CD4-positive, alpha-beta T cell (primary cell): ENCODE results near the gene OR5H14. TPM values are rescaled to one million over a fixed set of nuclear protein-coding genes. Genes with fewer than 3 reads are reported as not detected.
"Not testable (repeated sequence)": the region's sequence is repeated elsewhere in the genome, so short reads cannot be mapped to it uniquely, and the experiment has no call there.

ENCODE experiments used
- ATAC-seq: fragments of 200-7000 bp; cut with Tn5 transposase; one replicate; pipeline ENCODE4 v1.10.0; 2022; ENCODE audit warnings: mild to moderate bottlenecking; ENCODE audit not compliant: poor library complexity
- CTCF ChIA-PET: fragments of 350-600 bp; sonication (Branson Sonifier 250); formaldehyde crosslinking; loops from one replicate; lab custom pipeline; 2021; ENCODE audit warnings: antibody characterized with exemption, inconsistent platforms; lab: Charles Lee
- POLR2A ChIA-PET: fragments of 350-600 bp; sonication (Branson Sonifier 250); formaldehyde crosslinking; loops from one replicate; lab custom pipeline; 2021; ENCODE audit warnings: antibody characterized with exemption, inconsistent platforms; lab: Charles Lee
- DNase-seq, 14 experiments: peaks; one replicate each; pipeline ENCODE4 v3.0.0-alpha.2; 2013 to 2020; ENCODE audit warnings: mixed read lengths in 2 of 14
- H3K27ac ChIP-seq, 2 donors: one replicate each; pipeline versions ENCODE4 v1.5.1 to v1.7.0; 2013; ENCODE audit warnings: low read length in 2 of 2, low read depth in 1 of 2, mild to moderate bottlenecking in 1 of 2
- H3K27me3 ChIP-seq, 2 experiments: 1 replicate in 1 of 2; 2 replicates in 1 of 2; pipeline versions ENCODE4 v1.6.1 to v1.7.0; 2013; ENCODE audit warnings: low read length in 2 of 2, control low read depth in 1 of 2, mild to moderate bottlenecking in 1 of 2, moderate library complexity in 1 of 2; ENCODE audit not compliant: insufficient read depth in 2 of 2, control insufficient read depth in 1 of 2
- H3K36me3 ChIP-seq: one replicate; pipeline ENCODE4 v1.6.1; 2013; ENCODE audit warnings: low read length, control low read depth; ENCODE audit not compliant: insufficient read depth
- H3K4me1 ChIP-seq: one replicate; pipeline ENCODE4 v1.6.1; 2013; ENCODE audit warnings: low read length, control low read depth; ENCODE audit not compliant: insufficient read depth
- H3K4me3 ChIP-seq: one replicate; pipeline ENCODE4 v1.5.1; 2013; ENCODE audit warnings: mild to moderate bottlenecking, low read length, moderate library complexity
- H3K9me3 ChIP-seq, 2 experiments: 1 replicate in 1 of 2; 2 replicates in 1 of 2; pipeline versions ENCODE4 v1.6.1 to v1.7.0; 2013; ENCODE audit warnings: low read length in 2 of 2, mild to moderate bottlenecking in 2 of 2, control low read depth in 1 of 2, moderate library complexity in 1 of 2; ENCODE audit not compliant: control insufficient read depth in 1 of 2, insufficient read depth in 1 of 2
- H3K27ac Mint-ChIP-seq: one replicate; pipeline ENCODE4 v1.8.0; 2020; ENCODE audit warnings: mixed read lengths
- H3K27me3 Mint-ChIP-seq: one replicate; pipeline ENCODE4 v1.8.0; 2021; ENCODE audit warnings: mixed read lengths
- H3K36me3 Mint-ChIP-seq: one replicate; pipeline ENCODE4 v1.8.0; 2021; ENCODE audit warnings: low read depth, mixed read lengths
- H3K4me1 Mint-ChIP-seq: one replicate; pipeline ENCODE4 v1.8.0; 2021; ENCODE audit warnings: low read depth, mixed read lengths
- H3K4me3 Mint-ChIP-seq: one replicate; pipeline ENCODE4 v1.8.0; 2020; ENCODE audit warnings: mild to moderate bottlenecking, mixed read lengths
- H3K9me3 Mint-ChIP-seq: one replicate; pipeline ENCODE4 v1.8.0; 2020; ENCODE audit warnings: mixed read lengths
- CTCF ChIP-seq: fragments of 200-600 bp; IDR thresholded peaks from one replicate; pipeline ENCODE4 v1.8.0; 2022; ENCODE audit warnings: antibody characterized with exemption, mild to moderate bottlenecking
- intact Hi-C, 2 experiments: fragments of 100-400 bp; cut with DNase I in 1 of 2; cut with micrococcal nuclease in 1 of 2; formaldehyde crosslinking; loops; one replicate each; pipeline versions ENCODE4 v1.15.1 to v1.9.0; 2023 to 2025; cut with DNase I, micrococcal nuclease
- total RNA-seq, 174 experiments: library from RNA in 2 of 174; stranded (reverse) in 2 of 174; gene quantifications; one replicate each; pipeline ENCODE4 v1.2.3 and lab custom pipeline; 2021 to 2026

Gene OR5H14
- total RNA-seq, 2 experiments from 2014 or later, result not detected

DNA sequence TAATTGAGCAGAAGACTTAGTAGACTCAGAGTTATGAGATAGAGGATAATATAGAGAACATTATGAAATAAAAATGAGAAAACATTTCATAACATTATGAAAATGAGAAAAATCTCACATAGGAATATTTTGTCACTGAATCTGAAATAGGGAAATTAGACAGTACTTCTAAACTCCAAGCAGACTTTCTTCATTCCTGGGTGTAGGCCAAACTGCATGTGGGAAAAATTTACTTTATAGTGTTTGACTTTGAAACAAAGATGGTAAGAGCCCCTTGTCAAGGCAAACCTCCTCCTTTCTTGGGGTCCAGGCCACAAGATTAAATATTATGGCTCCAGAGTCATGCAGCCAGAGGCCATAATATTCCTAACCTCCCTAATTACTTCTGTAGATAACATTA lies 6.7 kb upstream of the OR5H14 start:
- no peak for DNase-seq
- Histone ChIP-seq H3K4me1 (no peaks in the 10 kb centered on the region), H3K27me3 (no peaks in the 10 kb centered on the region), H3K4me3 (no peak overlapping the region), H3K36me3 (no peaks in the 10 kb centered on the region), H3K9me3 (no peaks in the 10 kb centered on the region), H3K27ac (no peak overlapping the region)
- Mint-ChIP-seq H3K4me1 (no peaks in the 10 kb centered on the region), H3K27ac (no peak overlapping the region), H3K9me3 (no peaks in the 10 kb centered on the region), H3K36me3 (no peaks in the 10 kb centered on the region), H3K27me3 (peaks cover 7% of the 10 kb centered on the region), H3K4me3 (no peak overlapping the region)
- ChIA-PET POLR2A (no interaction called here), CTCF (no interaction called here)
- no peak for TF ChIP-seq CTCF
- intact Hi-C loops, result loop anchor here in 1 of 2 experiments (2.0 kb wide), 1 partner anchor 42 kb away; no protein-coding TSS in a partner anchor
- no peak for ATAC-seq

DNA sequence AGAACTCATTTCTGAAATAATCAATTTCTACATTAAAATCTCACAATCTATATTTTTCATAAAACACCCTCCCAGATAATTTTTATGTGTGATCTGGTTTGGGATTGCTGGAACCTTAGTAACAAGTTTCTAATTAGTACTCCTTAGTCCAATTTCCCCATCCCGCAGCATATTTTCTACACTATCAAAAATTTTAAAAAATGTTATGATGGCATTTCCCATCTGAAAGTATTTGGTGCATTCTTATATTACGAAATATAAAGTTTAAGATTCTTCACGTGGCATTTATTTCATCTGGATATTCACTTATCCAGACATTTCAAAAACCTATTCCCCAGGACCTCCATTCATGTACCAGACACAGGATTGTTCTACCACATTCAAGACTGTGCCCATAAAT lies 1.5 kb downstream of the OR5H14 start:
- no peak overlapping the region for H3K27ac Mint-ChIP-seq
- H3K9me3 Mint-ChIP-seq, result peaks cover 8% of the 10 kb centered on the region
- ChIA-PET POLR2A (no interaction called here), CTCF (no interaction called here)
- no peak for TF ChIP-seq CTCF
- no peaks in the 10 kb centered on the region for H3K4me1 Mint-ChIP-seq
- intact Hi-C loops, result no loop called here
- Histone ChIP-seq H3K27ac (no peak overlapping the region), H3K4me3 (no peak overlapping the region), H3K4me1 (no peaks in the 10 kb centered on the region), H3K9me3 (no peaks in the 10 kb centered on the region), H3K27me3 (no peaks in the 10 kb centered on the region), H3K36me3 (no peaks in the 10 kb centered on the region)
- no peak overlapping the region for H3K4me3 Mint-ChIP-seq
- no peaks in the 10 kb centered on the region for H3K27me3 Mint-ChIP-seq
- no peaks in the 10 kb centered on the region for H3K36me3 Mint-ChIP-seq
- DNase-seq, result no peak
- ATAC-seq, result no peak

DNA sequence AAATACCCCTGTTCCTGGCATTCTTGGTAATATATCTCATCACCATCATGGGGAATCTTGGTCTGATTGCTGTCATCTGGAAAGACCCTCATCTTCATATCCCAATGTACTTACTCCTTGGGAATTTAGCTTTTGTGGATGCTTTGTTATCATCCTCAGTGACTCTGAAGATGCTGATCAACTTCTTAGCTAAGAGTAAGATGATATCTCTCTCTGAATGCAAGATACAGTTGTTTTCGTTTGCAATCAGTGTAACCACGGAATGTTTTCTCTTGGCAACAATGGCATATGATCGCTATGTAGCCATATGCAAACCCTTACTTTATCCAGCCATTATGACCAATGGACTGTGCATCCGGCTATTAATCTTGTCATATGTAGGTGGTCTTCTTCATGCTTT lies 2.2 kb downstream of the OR5H14 start:
- H3K4me3 Mint-ChIP-seq, H3K4me3 ChIP-seq, H3K27me3 ChIP-seq, ATAC-seq, H3K27ac Mint-ChIP-seq, H3K36me3 Mint-ChIP-seq, DNase-seq, H3K9me3 ChIP-seq, H3K4me1 Mint-ChIP-seq, H3K27ac ChIP-seq, POLR2A ChIA-PET, H3K9me3 Mint-ChIP-seq, H3K36me3 ChIP-seq, CTCF ChIA-PET, H3K27me3 Mint-ChIP-seq, intact Hi-C loops, H3K4me1 ChIP-seq: not testable (repeated sequence)

- DNase-seq, result no peak
- ATAC-seq, result no peak
- Histone ChIP-seq H3K4me3 (no peak overlapping the region), H3K27me3 (no peaks in the 10 kb centered on the region), H3K9me3 (no peaks in the 10 kb centered on the region), H3K36me3 (no peaks in the 10 kb centered on the region), H3K4me1 (no peaks in the 10 kb centered on the region), H3K27ac (no peak overlapping the region)
- peaks cover 8% of the 10 kb centered on the region for H3K9me3 Mint-ChIP-seq
- no peak overlapping the region for H3K4me3 Mint-ChIP-seq
- H3K4me1 Mint-ChIP-seq, result no peaks in the 10 kb centered on the region
- TF ChIP-seq CTCF, result no peak
- POLR2A ChIA-PET, result no interaction called here
- H3K36me3 Mint-ChIP-seq, result no peaks in the 10 kb centered on the region
- no peak overlapping the region for H3K27ac Mint-ChIP-seq
- H3K27me3 Mint-ChIP-seq, result no peaks in the 10 kb centered on the region
- intact Hi-C loops, result no loop called here
- CTCF ChIA-PET, result no interaction called here
Measured at GRCh38 chr3:98151241-98151640, 4.0 kb downstream of the OR5H14 start.
